WTC11 (cell line): ENCODE measurements around the gene SMYD3. TPM values are rescaled to one million over a fixed set of nuclear protein-coding genes. Genes with fewer than 3 reads are reported as not detected.
A peak's percentile ranks its signal among the peaks of the same experiment; 100 is the strongest.

Source experiments
- ATAC-seq: fragments of 200-7000 bp; cut with Tn5 transposase; 2 replicates; pipeline ENCODE4 v1.10.0; 2021; ENCODE audit warnings: mild to moderate bottlenecking, moderate library complexity
- CTCF ChIA-PET: fragments of 300-600 bp; sonication (Branson Sonifier 250); formaldehyde crosslinking; loops from one replicate; lab custom pipeline; 2021; ENCODE audit warnings: antibody characterized with exemption; lab: Charles Lee
- POLR2A ChIA-PET: fragments of 350-600 bp; sonication (Branson Sonifier 250); formaldehyde crosslinking; loops from one replicate; lab custom pipeline; 2021; ENCODE audit warnings: antibody characterized with exemption; lab: Charles Lee
- DNase-seq: peaks from one replicate; pipeline ENCODE4 v3.0.0; 2021; ENCODE audit warnings: low spot score
- H3K27ac Mint-ChIP-seq: 2 replicates; pipeline ENCODE4 v1.8.0; 2021; ENCODE audit warnings: mixed read lengths
- H3K27me3 Mint-ChIP-seq: 2 replicates; pipeline ENCODE4 v1.8.0; 2021; ENCODE audit warnings: low read depth, mild to moderate bottlenecking, moderate library complexity, mixed read lengths
- H3K36me3 Mint-ChIP-seq: 2 replicates; pipeline ENCODE4 v1.8.0; 2021; ENCODE audit warnings: mixed read lengths
- H3K4me1 Mint-ChIP-seq: 2 replicates; pipeline ENCODE4 v1.8.0; 2022; ENCODE audit warnings: mixed read lengths
- H3K4me3 Mint-ChIP-seq: 2 replicates; pipeline ENCODE4 v1.8.0; 2021; ENCODE audit warnings: mild to moderate bottlenecking, moderate library complexity, mixed read lengths
- H3K9me3 Mint-ChIP-seq: 2 replicates; pipeline ENCODE4 v1.8.0; 2021; ENCODE audit warnings: mixed read lengths
- AFF4 ChIP-seq: sonication (generic); formaldehyde crosslinking; IDR thresholded peaks from 2 replicates; pipeline ENCODE4 v1.8.1; 2023; ENCODE audit warnings: mild to moderate bottlenecking, missing genetic modification reagents, borderline replicate concordance
- AR ChIP-seq: fragments of 250-450 bp; sonication (Bioruptor Pico); IDR thresholded peaks from 2 replicates; pipeline ENCODE4 v1.9.0; 2021; ENCODE audit warnings: mild to moderate bottlenecking
- CDX4 ChIP-seq: fragments of 250-450 bp; sonication (Bioruptor Pico); IDR thresholded peaks from 2 replicates; pipeline ENCODE4 v1.9.0; 2021; ENCODE audit warnings: moderate library complexity, mild to moderate bottlenecking, inconsistent platforms, borderline replicate concordance
- CREM ChIP-seq: sonication (generic); formaldehyde crosslinking; IDR thresholded peaks from 2 replicates; pipeline ENCODE4 v1.8.1; 2022; ENCODE audit warnings: mild to moderate bottlenecking, missing genetic modification reagents, moderate library complexity
- CTCF ChIP-seq: fragments of 200-600 bp; IDR thresholded peaks from 2 replicates; pipeline ENCODE4 v1.8.0; 2022; ENCODE audit warnings: antibody characterized with exemption
- ELF4 ChIP-seq: sonication (generic); formaldehyde crosslinking; IDR thresholded peaks from 2 replicates; pipeline ENCODE4 v1.8.1; 2022; ENCODE audit warnings: low read depth, mild to moderate bottlenecking, moderate library complexity, missing genetic modification reagents
- EMX1 ChIP-seq: fragments of 250-450 bp; sonication (Bioruptor Pico); IDR thresholded peaks from 2 replicates; pipeline ENCODE4 v1.8.0; 2021; ENCODE audit warnings: mild to moderate bottlenecking
- HMGA2 ChIP-seq: fragments of 250-450 bp; sonication (Bioruptor Pico); IDR thresholded peaks from 2 replicates; pipeline ENCODE4 v1.4.0; 2021; ENCODE audit warnings: mild to moderate bottlenecking, moderate library complexity
- IRF1 ChIP-seq: sonication (generic); formaldehyde crosslinking; IDR thresholded peaks from 2 replicates; pipeline ENCODE4 v1.8.0; 2023; ENCODE audit warnings: missing genetic modification reagents
- NFE2L1 ChIP-seq: sonication (generic); formaldehyde crosslinking; IDR thresholded peaks from 2 replicates; pipeline ENCODE4 v1.8.1; 2023; ENCODE audit warnings: missing genetic modification reagents
- NFYB ChIP-seq: sonication (generic); formaldehyde crosslinking; conservative IDR thresholded peaks from 2 replicates; pipeline ENCODE4 v1.8.0; 2022; ENCODE audit warnings: low read depth, missing genetic modification reagents
- TP53 ChIP-seq: sonication (generic); formaldehyde crosslinking; IDR thresholded peaks from 2 replicates; pipeline ENCODE4 v1.8.1; 2023; ENCODE audit warnings: mild to moderate bottlenecking, missing genetic modification reagents
- ZMAT4 ChIP-seq: fragments of 250-450 bp; sonication (Bioruptor Pico); IDR thresholded peaks from 2 replicates; pipeline ENCODE4 v1.9.0; 2021; ENCODE audit warnings: mild to moderate bottlenecking
- ZNF416 ChIP-seq: fragments of 250-450 bp; sonication (Bioruptor Pico); IDR thresholded peaks from 2 replicates; pipeline ENCODE4 v1.9.0; 2021; ENCODE audit warnings: mild to moderate bottlenecking, inconsistent platforms
- ZNF532 ChIP-seq: fragments of 250-450 bp; sonication (Bioruptor Pico); IDR thresholded peaks from 2 replicates; pipeline ENCODE4 v1.9.0; 2021; ENCODE audit warnings: mild to moderate bottlenecking, borderline replicate concordance
- total RNA-seq: library from RNA; stranded (reverse); gene quantifications from 3 replicates; pipeline ENCODE4 v1.2.3, GENCODE V29; 2021

The SMYD3 gene
- total RNA-seq, 1 experiment from 2014 or later = 21.4 TPM

- Mint-ChIP-seq H3K4me1 (peaks cover 16% of the 10 kb centered on the region), H3K27me3 (no peaks in the 10 kb centered on the region), H3K27ac (peak overlapping the region; percentile 16), H3K9me3 (no peaks in the 10 kb centered on the region), H3K36me3 (no peaks in the 10 kb centered on the region)
- ATAC-seq (peak; percentile 34), DNase-seq (no peak)
- ChIA-PET POLR2A (no interaction called here), CTCF (interaction anchor here (0.6 kb wide), 1 partner anchor 169 kb away, joined by 4 read pairs; no protein-coding TSS in a partner anchor)
- 0 out of 2 replicates have a peak, but pooled peaks have one; percentile 24 for TF ChIP-seq CDX4 (CRISPR knock-in tag)
- no peak for TF ChIP-seq ZMAT4 (CRISPR knock-in tag)
- TF ChIP-seq, all 79 proteins: peak for 1
- no peak overlapping the region for H3K4me3 Mint-ChIP-seq
Observed at GRCh38 chr1:246267896-246268295, 239.2 kb downstream of the SMYD3 start.

- Mint-ChIP-seq H3K4me3 (no peak overlapping the region), H3K9me3 (no peaks in the 10 kb centered on the region), H3K27ac (peak overlapping the region; percentile 16), H3K4me1 (peaks cover 17% of the 10 kb centered on the region), H3K27me3 (no peaks in the 10 kb centered on the region), H3K36me3 (no peaks in the 10 kb centered on the region)
- peak; percentile 43; the same call in 1 of the 2 replicates for ATAC-seq
- ChIA-PET POLR2A (no interaction called here), CTCF (interaction anchor here (0.6 kb wide), 1 partner anchor 170 kb away, joined by 4 read pairs; no protein-coding TSS in a partner anchor)
- no peak for DNase-seq
- TF ChIP-seq CREM (no peak), ZNF532 (no peak), ELF4 (CRISPR knock-in tag) (no peak), CTCF (no peak), ZMAT4 (CRISPR knock-in tag) (no peak)
Observed at GRCh38 chr1:246267426-246267825, 239.7 kb downstream of the SMYD3 start.

- ChIA-PET CTCF (no interaction called here), POLR2A (interaction anchor here (1.0 kb wide), 1 partner anchor 42 kb away, joined by 3 read pairs; no protein-coding TSS in a partner anchor)
- Mint-ChIP-seq H3K27me3 (no peaks in the 10 kb centered on the region), H3K4me3 (no peak overlapping the region), H3K4me1 (peaks cover 17% of the 10 kb centered on the region), H3K9me3 (no peaks in the 10 kb centered on the region), H3K36me3 (no peaks in the 10 kb centered on the region), H3K27ac (no peak overlapping the region)
- ATAC-seq = no peak
- DNase-seq = no peak
- no peak for TF ChIP-seq AR (CRISPR knock-in tag)
- TF ChIP-seq NFYB (CRISPR knock-in tag) = no peak
- TF ChIP-seq ZNF416 = no peak
- no peak for TF ChIP-seq IRF1 (CRISPR knock-in tag)
- no peak for TF ChIP-seq CDX4 (CRISPR knock-in tag)
- TF ChIP-seq EMX1 (CRISPR knock-in tag) = no peak
- TF ChIP-seq TP53 = no peak
- no peak for TF ChIP-seq AFF4 (CRISPR knock-in tag)
- TF ChIP-seq NFE2L1 (CRISPR knock-in tag) = no peak
- TF ChIP-seq HMGA2 (CRISPR knock-in tag) = no peak
Observed at GRCh38 chr1:246265481-246265880, 241.6 kb downstream of the SMYD3 start.
